Measurements from ENCODE around the gene SLC9A3. TPM values are rescaled to one million over a fixed set of nuclear protein-coding genes. Genes with fewer than 3 reads are reported as not detected.
A peak's percentile ranks its signal among the peaks of the same experiment; 100 is the strongest.

The SLC9A3 gene
- total RNA-seq, 1 donor from 2014 or later: 2.4 TPM

GRCh38 chr5:555058-555623 lies 30.9 kb upstream of the SLC9A3 start:
- DNase-seq (ENCODE audit: low spot score): no peak

- DNase-seq (ENCODE audit: low spot score): no peak
Observed at GRCh38 chr5:554284-554988, 30.2 kb upstream of the SLC9A3 start.

DNA sequence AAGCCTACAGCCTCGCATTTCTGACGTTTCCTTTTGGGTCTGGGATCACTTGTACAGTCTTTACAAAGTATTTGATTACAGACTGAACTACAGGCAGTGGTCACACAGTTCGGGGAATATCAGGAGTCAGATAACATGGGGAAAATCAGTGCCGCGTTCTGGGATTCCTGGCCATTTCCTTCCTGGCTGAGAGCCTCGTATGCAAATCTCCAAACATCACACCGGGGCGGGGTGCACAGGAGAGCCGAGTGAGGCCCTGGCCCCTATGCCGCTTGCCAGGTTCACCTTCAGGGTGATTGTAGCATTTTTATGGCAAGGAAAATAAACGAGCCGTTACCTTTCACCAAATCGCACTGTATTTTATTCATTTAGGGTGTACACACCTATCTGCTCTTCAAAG lies 29.6 kb upstream of the SLC9A3 start:
- DNase-seq (ENCODE audit: low spot score): no peak

DNA sequence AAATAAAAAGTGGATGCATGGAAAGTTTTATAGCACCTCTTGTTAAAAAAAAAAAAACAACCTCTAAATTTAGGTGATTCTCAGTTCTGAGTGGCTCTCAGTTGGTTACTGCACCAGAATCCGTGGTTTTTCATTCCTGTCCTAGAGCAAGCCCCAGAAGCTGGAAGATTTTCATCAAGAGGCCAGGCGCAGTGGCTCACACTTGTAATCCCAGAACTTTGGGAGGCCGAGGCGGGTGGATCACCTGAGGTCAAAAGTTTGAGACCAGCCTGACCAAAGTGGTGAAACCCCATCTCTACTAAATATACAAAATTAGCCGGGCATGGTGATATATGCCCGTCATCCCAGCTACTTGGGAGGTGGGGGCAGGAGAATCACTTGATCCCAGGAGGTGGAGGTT lies 27.2 kb upstream of the SLC9A3 start:
- DNase-seq (ENCODE audit: low spot score): no peak

GRCh38 chr5:549229-549628 lies 25.0 kb upstream of the SLC9A3 start:
- no peak for DNase-seq (ENCODE audit: low spot score)

- peak; percentile 2 for DNase-seq (ENCODE audit: low spot score)
Observed at GRCh38 chr5:548256-548655, 24.0 kb upstream of the SLC9A3 start.

DNA sequence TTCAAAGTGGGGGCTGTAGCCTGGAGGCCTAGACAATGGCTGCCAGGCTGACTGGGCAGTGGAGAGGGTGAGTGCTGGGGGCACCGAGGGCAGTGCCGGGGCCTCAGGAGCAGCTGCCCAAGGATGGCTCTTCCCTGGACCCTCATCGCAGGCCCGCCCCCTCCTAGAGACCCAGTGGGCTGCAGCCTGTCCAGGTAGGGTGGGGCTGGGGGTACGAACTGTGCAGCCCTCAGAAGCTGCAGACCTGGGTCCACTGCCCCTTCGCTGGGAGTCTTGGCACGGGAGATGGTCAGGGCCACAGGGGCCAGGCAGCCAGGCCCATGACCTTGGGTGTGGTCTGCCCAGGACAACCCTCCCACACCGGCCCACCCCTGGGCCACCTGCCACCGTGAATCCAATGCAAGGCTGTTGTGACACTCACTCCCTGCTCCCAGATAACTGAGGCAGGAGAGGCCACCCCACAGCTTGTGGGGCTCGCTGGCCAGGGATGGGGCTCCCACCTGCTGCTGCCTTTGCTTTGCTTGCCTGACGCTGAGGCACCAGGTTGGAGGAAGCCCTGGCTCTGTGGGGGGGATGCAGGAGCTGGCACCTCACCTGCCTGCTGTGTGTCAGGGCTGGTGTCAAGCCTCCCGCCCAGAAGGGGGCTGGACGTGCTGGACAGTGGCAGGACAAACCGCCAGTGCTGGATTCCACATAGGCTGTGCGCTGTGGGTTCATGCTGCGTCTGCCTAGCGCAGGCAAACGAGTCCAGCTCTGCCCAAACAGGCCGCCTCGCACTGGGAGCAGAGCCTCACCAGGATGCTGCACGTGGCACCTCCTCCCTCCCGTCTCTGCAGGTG lies 23.1 kb upstream of the SLC9A3 start:
- DNase-seq (ENCODE audit: low spot score): no peak

- DNase-seq (ENCODE audit: low spot score): no peak
Observed at GRCh38 chr5:546376-546908, 22.2 kb upstream of the SLC9A3 start.

GRCh38 chr5:545641-546375 lies 21.6 kb upstream of the SLC9A3 start:
- no peak for DNase-seq (ENCODE audit: low spot score)

DNA sequence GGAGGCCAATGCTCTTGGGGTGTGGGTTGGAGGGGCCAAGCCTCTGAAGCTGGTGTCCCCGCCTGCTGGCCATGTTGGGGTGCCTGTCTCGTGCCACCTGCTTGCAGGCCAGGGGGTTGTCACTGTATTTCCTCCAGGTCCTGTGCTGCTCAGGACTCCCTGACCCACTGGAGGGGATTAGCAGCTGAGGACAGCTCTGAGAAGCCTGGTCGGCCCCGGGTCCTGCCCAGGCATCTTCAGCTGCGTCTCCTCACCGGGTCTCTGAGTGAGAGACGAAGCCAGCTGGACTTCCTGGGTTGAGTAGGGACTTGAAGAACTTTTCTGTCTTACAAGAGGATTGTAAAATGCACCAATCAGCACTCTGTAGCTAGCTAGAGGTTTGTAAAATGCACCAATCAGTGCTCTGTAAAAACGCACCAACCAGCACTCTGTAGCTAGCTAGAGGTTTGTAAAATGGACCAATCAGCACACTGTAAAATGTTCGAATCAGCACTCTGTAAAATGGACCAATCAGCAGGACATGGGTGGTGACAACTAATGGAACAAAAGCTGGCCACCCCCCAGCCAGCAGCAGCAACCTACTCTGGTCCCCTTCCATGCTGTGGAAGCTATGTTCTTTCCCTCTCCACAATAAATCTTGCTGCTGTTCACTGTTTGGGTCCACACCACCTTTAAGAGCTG lies 20.6 kb upstream of the SLC9A3 start:
- no peak for DNase-seq (ENCODE audit: low spot score)

- DNase-seq (ENCODE audit: low spot score): peak; percentile 17
Observed at GRCh38 chr5:543755-544674, 19.8 kb upstream of the SLC9A3 start.

- no peak for DNase-seq (ENCODE audit: low spot score)
Observed at GRCh38 chr5:543351-543750, 19.1 kb upstream of the SLC9A3 start.

DNA sequence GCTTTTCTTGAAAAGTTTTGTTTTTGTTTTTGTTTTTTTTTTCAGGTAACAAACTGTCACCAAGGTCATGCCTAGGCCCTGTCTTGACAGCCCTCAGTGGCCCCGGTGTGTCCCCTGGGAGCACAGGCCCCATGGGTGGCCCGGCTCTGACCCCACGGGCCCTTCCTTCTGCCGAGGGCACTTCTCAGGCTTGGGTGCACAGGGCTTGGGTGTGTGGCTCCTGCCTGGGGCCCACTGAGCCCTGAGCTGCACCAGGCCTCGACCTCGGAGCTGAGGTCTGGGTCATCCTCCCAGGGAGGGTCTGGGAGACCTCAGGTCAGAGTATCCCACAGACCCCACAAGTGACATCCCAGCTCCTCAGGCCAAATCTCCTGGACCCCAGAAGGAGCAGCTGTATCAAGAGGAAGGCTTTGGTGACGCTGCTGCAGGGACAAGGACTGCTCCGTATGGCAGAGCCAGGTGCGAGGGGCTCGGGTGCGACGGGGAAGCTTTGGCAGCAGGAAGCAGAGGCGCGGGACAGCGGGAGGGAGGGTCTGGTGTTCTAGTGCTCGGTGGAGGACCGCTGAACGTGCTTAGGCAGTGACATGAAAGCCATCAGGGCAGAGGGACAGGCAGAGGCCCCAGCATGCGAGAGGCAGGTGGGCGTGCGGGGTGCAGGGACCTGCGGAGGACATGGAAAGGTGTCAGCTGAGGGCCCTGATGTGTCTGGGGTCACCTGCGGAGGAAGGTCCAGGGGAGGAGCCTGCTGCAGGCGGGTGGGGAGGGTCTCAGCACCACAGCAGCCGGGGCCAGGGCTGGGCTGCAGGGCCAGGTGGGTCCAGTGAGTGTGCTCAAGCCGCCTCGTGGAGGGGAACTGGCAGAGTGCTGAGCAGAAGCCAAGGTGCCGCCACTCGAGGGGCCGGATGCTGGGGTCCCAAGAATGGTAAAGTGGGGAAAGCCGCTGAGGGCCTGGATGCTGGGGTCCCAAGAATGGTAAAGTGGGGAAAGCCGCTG lies 18.4 kb upstream of the SLC9A3 start:
- DNase-seq (ENCODE audit: low spot score): no peak

DNA sequence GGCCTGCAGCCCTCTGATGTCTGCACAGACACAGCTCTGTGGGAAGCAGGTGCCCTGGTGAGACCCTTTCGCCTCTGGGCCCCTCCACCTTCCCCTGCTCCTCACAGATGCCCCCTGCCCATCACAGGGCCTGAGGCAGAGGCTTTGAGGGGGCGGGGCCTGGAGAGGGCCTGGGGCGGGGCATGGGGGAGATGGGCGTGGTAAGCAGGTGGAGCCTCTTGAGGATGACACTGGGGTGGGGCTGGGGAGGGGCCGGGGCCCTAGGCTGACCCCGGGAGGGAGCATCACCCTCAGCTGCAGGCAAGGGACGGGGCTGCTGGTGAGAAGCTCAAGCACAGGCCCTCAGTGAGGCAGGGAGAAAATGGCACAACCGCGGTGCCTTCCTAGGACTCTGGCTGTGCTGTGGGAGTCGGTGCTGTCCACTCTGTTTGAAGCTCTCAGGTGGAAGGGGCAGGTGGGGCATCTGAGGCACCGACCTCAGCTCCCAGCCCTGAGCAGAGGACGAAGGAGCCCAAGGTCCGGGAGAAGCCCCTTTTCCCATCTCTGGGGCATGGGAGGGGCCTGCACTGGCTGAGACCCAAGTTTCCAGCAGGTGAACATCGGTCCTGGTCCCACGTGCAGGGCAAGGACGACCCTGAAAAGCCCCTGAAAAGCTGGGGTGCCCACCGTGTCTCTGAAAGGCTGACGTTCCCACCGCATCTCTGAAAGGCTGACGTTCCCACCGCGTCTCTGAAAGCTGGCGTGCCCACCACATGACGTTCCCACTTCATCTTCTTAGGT lies 17.5 kb upstream of the SLC9A3 start:
- DNase-seq (ENCODE audit: low spot score): no peak

GRCh38 chr5:540906-541538 lies 16.8 kb upstream of the SLC9A3 start:
- peak; percentile 6 for DNase-seq (ENCODE audit: low spot score)

- DNase-seq (ENCODE audit: low spot score): no peak
Observed at GRCh38 chr5:540071-540905, 16.0 kb upstream of the SLC9A3 start.
